CD4-positive, alpha-beta T cell treated with Interleukin-6 at 100 ng/mL for 8 hours (primary cell): Measurements from ENCODE around the gene NUP42.
"Not testable (repeated sequence)": the region's sequence is repeated elsewhere in the genome, so short reads cannot be mapped to it uniquely, and the experiment has no call there.

ENCODE experiments used
- DNase-seq: peaks from one replicate; pipeline ENCODE4 v3.0.0-alpha.2; 2020; ENCODE audit warnings: mixed read lengths, low spot score

Gene NUP42

GRCh38 chr7:23204241-23204640 is 22.4 kb downstream of the NUP42 start:
- no peak for DNase-seq

- DNase-seq: no peak
Measured at GRCh38 chr7:23205577-23205908, 23.7 kb downstream of the NUP42 start.

GRCh38 chr7:23205909-23206767 is 24.3 kb downstream of the NUP42 start:
- no peak for DNase-seq

- no peak for DNase-seq
Measured at GRCh38 chr7:23207021-23207420, 25.2 kb downstream of the NUP42 start.

- DNase-seq: no peak
Measured at GRCh38 chr7:23207884-23208283, 26.0 kb downstream of the NUP42 start.

- no peak for DNase-seq
Measured at GRCh38 chr7:23208316-23208715, 26.5 kb downstream of the NUP42 start.

GRCh38 chr7:23210506-23210905 is 28.7 kb downstream of the NUP42 start:
- DNase-seq: no peak

- DNase-seq: no peak
Measured at GRCh38 chr7:23211589-23211988, 29.7 kb downstream of the NUP42 start.

- DNase-seq: no peak
Measured at GRCh38 chr7:23212395-23212794, 30.5 kb downstream of the NUP42 start.

GRCh38 chr7:23212841-23213240 is 31.0 kb downstream of the NUP42 start:
- no peak for DNase-seq

GRCh38 chr7:23213755-23214154 is 31.9 kb downstream of the NUP42 start:
- no peak for DNase-seq

- no peak for DNase-seq
Measured at GRCh38 chr7:23214423-23214822, 32.6 kb downstream of the NUP42 start.

GRCh38 chr7:23214938-23215337 is 33.1 kb downstream of the NUP42 start:
- no peak for DNase-seq

- no peak for DNase-seq
Measured at GRCh38 chr7:23216021-23216420, 34.2 kb downstream of the NUP42 start.

- DNase-seq: no peak
Measured at GRCh38 chr7:23218196-23218595, 36.3 kb downstream of the NUP42 start.

GRCh38 chr7:23220690-23221305 is 39.0 kb downstream of the NUP42 start:
- no peak for DNase-seq

GRCh38 chr7:23222439-23223030 is 40.7 kb downstream of the NUP42 start:
- no peak for DNase-seq

GRCh38 chr7:23224364-23224763 is 42.5 kb downstream of the NUP42 start:
- not testable (repeated sequence) for DNase-seq

GRCh38 chr7:23226844-23227450 is 45.1 kb downstream of the NUP42 start:
- DNase-seq: no peak

GRCh38 chr7:23228412-23228811 is 46.6 kb downstream of the NUP42 start:
- DNase-seq: no peak

- no peak for DNase-seq
Measured at GRCh38 chr7:23230641-23231101, 48.8 kb downstream of the NUP42 start.

GRCh38 chr7:23232966-23233365 is 51.1 kb downstream of the NUP42 start:
- no peak for DNase-seq
